Middle frontal gyrus (tissue), 1 donor: ENCODE measurements around the gene TNS1.

Experiments
- DNase-seq: peaks from one replicate; pipeline ENCODE4 v3.0.0-alpha.2; 2015; ENCODE audit warnings: low spot score; ENCODE audit errors: extremely low spot score

TNS1 gene

GRCh38 chr2:217913436-217913835, 89.4 kb downstream of the TNS1 start:
- no peak for DNase-seq

GRCh38 chr2:217912098-217913024, 90.4 kb downstream of the TNS1 start:
- no peak for DNase-seq

GRCh38 chr2:217911283-217912097, 91.3 kb downstream of the TNS1 start:
- DNase-seq, result no peak

GRCh38 chr2:217910875-217911212, 92.0 kb downstream of the TNS1 start:
- DNase-seq, result no peak

GRCh38 chr2:217909156-217909820, 93.5 kb downstream of the TNS1 start:
- DNase-seq, result no peak

- DNase-seq, result no peak
These were observed 94.3 kb downstream of the TNS1 start for GRCh38 chr2:217908544-217908943.

- DNase-seq, result no peak
These were observed 95.5 kb downstream of the TNS1 start for GRCh38 chr2:217907266-217907665.

- no peak for DNase-seq
These were observed 96.0 kb downstream of the TNS1 start for GRCh38 chr2:217906798-217907197.

GRCh38 chr2:217905896-217906295, 96.9 kb downstream of the TNS1 start:
- no peak for DNase-seq

- DNase-seq, result no peak
These were observed 97.4 kb downstream of the TNS1 start for GRCh38 chr2:217905395-217905794.

- no peak for DNase-seq
These were observed 98.2 kb downstream of the TNS1 start for GRCh38 chr2:217904614-217904965.

GRCh38 chr2:217903859-217904613, 98.8 kb downstream of the TNS1 start:
- DNase-seq, result no peak

- DNase-seq, result no peak
These were observed 99.5 kb downstream of the TNS1 start for GRCh38 chr2:217903142-217903858.

- DNase-seq, result no peak
These were observed 100.2 kb downstream of the TNS1 start for GRCh38 chr2:217902379-217903141.

- DNase-seq, result no peak
These were observed 100.9 kb downstream of the TNS1 start for GRCh38 chr2:217901835-217902378.

- no peak for DNase-seq
These were observed 101.4 kb downstream of the TNS1 start for GRCh38 chr2:217901400-217901799.

- DNase-seq, result no peak
These were observed 101.9 kb downstream of the TNS1 start for GRCh38 chr2:217900780-217901360.

- no peak for DNase-seq
These were observed 102.6 kb downstream of the TNS1 start for GRCh38 chr2:217900010-217900779.
